NCI-H2107 (cell line): Measurements from ENCODE around the gene PLEKHF1.

Experiments used
- DNase-seq: peaks from one replicate; lab custom pipeline; 2025; lab: John Stamatoyannopoulos, UW

Gene PLEKHF1

GRCh38 chr19:29679598-29680210, 14.4 kb downstream of the PLEKHF1 start:
- DNase-seq, result no peak

GRCh38 chr19:29680447-29680846, 15.2 kb downstream of the PLEKHF1 start:
- DNase-seq, result no peak

GRCh38 chr19:29680937-29681336, 15.7 kb downstream of the PLEKHF1 start:
- DNase-seq, result no peak

GRCh38 chr19:29681422-29682235, 16.4 kb downstream of the PLEKHF1 start:
- DNase-seq, result no peak

GRCh38 chr19:29682236-29682895, 17.1 kb downstream of the PLEKHF1 start:
- no peak for DNase-seq

GRCh38 chr19:29683009-29683408, 17.7 kb downstream of the PLEKHF1 start:
- no peak for DNase-seq

GRCh38 chr19:29685326-29685725, 20.1 kb downstream of the PLEKHF1 start:
- no peak for DNase-seq

GRCh38 chr19:29686285-29686805, 21.1 kb downstream of the PLEKHF1 start:
- no peak for DNase-seq

- no peak for DNase-seq
These were observed 22.1 kb downstream of the PLEKHF1 start for GRCh38 chr19:29687244-29687896.

GRCh38 chr19:29687897-29688728, 22.9 kb downstream of the PLEKHF1 start:
- no peak for DNase-seq

GRCh38 chr19:29690842-29691241, 25.6 kb downstream of the PLEKHF1 start:
- no peak for DNase-seq

- DNase-seq, result no peak
These were observed 28.9 kb downstream of the PLEKHF1 start for GRCh38 chr19:29694161-29694560.

GRCh38 chr19:29694669-29695627, 29.7 kb downstream of the PLEKHF1 start:
- no peak for DNase-seq

GRCh38 chr19:29695765-29696564, 30.7 kb downstream of the PLEKHF1 start:
- DNase-seq, result no peak

- DNase-seq, result no peak
These were observed 31.2 kb downstream of the PLEKHF1 start for GRCh38 chr19:29696565-29696846.

GRCh38 chr19:29697523-29698261, 32.4 kb downstream of the PLEKHF1 start:
- DNase-seq, result no peak

- DNase-seq, result no peak
These were observed 34.6 kb downstream of the PLEKHF1 start for GRCh38 chr19:29699861-29700260.

GRCh38 chr19:29700498-29700897, 35.2 kb downstream of the PLEKHF1 start:
- DNase-seq, result no peak
